ENCODE measurements around the gene ZBTB44. TPM values are rescaled to one million over a fixed set of nuclear protein-coding genes. Genes with fewer than 3 reads are reported as not detected.

The ZBTB44 gene
- total RNA-seq, 2 donors from 2014 or later = 66.1 to 69.2 TPM

DNA sequence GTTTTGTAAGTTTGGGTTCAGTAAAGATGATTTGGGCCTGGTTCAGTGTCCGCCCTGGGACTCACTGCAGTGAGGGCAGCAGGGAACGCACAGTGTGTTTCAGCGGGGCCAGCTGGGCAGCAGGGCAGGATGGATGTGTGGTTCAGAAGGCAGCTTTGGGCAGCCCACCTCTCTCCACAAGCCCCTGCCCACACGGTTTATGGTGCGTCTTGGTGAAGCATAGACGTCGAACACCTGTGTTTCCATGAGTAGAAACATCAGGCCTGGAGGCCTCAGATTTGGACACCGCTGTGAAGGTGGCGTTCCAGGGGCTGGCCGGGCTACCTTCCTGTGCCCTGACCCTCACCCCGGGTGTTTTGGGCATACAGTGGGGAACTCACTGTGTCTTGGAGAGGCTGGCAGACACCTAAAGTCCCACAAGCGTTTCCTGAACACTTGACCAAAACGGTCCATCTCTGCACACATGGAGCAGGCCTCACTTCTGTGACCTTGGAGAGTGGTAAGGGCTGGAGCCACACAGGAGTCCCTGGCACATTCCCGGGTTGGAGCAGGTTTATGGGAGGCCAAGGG is 96.1 kb downstream of the ZBTB44 start:
- H3K9ac ChIP-seq (ENCODE audit: extremely low read depth, low read length, poor library complexity, severe bottlenecking) = no peak overlapping the region
- no peaks in the 10 kb centered on the region for H3K36me3 ChIP-seq (ENCODE audit: control insufficient read depth, insufficient read depth, low read length)
- WGBS, 2 experiments (ENCODE audit: insufficient coverage in 1 of 2, insufficient read length in 1 of 2) = 93 to 99% methylated on average over 11 to 14 of the region's 14 CpGs
- Mint-ChIP-seq H3K36me3 (ENCODE audit: low read depth) (peaks cover 3% of the 10 kb centered on the region), H3K27ac (no peak overlapping the region), H3K9me3 (no peaks in the 10 kb centered on the region), H3K4me3 (no peak overlapping the region), H3K4me1 (no peaks in the 10 kb centered on the region), H3K27me3 (ENCODE audit: insufficient read depth) (peaks cover 3% of the 10 kb centered on the region)
- TF ChIP-seq, protein P1, sequence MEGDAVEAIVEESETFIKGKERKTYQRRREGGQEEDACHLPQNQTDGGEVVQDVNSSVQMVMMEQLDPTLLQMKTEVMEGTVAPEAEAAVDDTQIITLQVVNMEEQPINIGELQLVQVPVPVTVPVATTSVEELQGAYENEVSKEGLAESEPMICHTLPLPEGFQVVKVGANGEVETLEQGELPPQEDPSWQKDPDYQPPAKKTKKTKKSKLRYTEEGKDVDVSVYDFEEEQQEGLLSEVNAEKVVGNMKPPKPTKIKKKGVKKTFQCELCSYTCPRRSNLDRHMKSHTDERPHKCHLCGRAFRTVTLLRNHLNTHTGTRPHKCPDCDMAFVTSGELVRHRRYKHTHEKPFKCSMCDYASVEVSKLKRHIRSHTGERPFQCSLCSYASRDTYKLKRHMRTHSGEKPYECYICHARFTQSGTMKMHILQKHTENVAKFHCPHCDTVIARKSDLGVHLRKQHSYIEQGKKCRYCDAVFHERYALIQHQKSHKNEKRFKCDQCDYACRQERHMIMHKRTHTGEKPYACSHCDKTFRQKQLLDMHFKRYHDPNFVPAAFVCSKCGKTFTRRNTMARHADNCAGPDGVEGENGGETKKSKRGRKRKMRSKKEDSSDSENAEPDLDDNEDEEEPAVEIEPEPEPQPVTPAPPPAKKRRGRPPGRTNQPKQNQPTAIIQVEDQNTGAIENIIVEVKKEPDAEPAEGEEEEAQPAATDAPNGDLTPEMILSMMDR (conservative IDR thresholded peaks at IDR 0.05) = no peak
- H3K4me3 ChIP-seq (ENCODE audit: low read length) = no peak overlapping the region
- H3K27me3 ChIP-seq (ENCODE audit: control insufficient read depth, insufficient read depth, low read length, poor library complexity, severe bottlenecking) = no peaks in the 10 kb centered on the region
- H3K27ac ChIP-seq (ENCODE audit: low read depth, low read length) = no peak overlapping the region
- H3K4me1 ChIP-seq (ENCODE audit: control insufficient read depth, insufficient read depth, low read length) = no peaks in the 10 kb centered on the region
- peak; percentile 37 for DNase-seq
- H3K9me3 ChIP-seq (ENCODE audit: control insufficient read depth, low read length) = no peaks in the 10 kb centered on the region

- H3K9me3 ChIP-seq (ENCODE audit: control insufficient read depth, low read length) = no peaks in the 10 kb centered on the region
- no peak overlapping the region for H3K4me3 ChIP-seq (ENCODE audit: low read length)
- H3K9me3 Mint-ChIP-seq = no peaks in the 10 kb centered on the region
- DNase-seq = no peak
- H3K27ac ChIP-seq (ENCODE audit: low read depth, low read length) = no peak overlapping the region
- peaks cover 3% of the 10 kb centered on the region for H3K27me3 Mint-ChIP-seq (ENCODE audit: insufficient read depth)
- 86 to 88% methylated on average over 10 to 21 of the region's 21 CpGs for WGBS, 2 experiments (ENCODE audit: insufficient coverage in 1 of 2, insufficient read length in 1 of 2)
- TF ChIP-seq, protein P1 (conservative IDR thresholded peaks at IDR 0.05) = no peak
- no peak overlapping the region for H3K27ac Mint-ChIP-seq
- no peak overlapping the region for H3K9ac ChIP-seq (ENCODE audit: extremely low read depth, low read length, poor library complexity, severe bottlenecking)
- no peaks in the 10 kb centered on the region for H3K36me3 ChIP-seq (ENCODE audit: control insufficient read depth, insufficient read depth, low read length)
- H3K36me3 Mint-ChIP-seq (ENCODE audit: low read depth) = no peaks in the 10 kb centered on the region
- no peaks in the 10 kb centered on the region for H3K4me1 ChIP-seq (ENCODE audit: control insufficient read depth, insufficient read depth, low read length)
- H3K4me3 Mint-ChIP-seq = no peak overlapping the region
- H3K4me1 Mint-ChIP-seq = no peaks in the 10 kb centered on the region
- H3K27me3 ChIP-seq (ENCODE audit: control insufficient read depth, insufficient read depth, low read length, poor library complexity, severe bottlenecking) = no peaks in the 10 kb centered on the region
These were observed 97.3 kb downstream of the ZBTB44 start for GRCh38 chr11:130217133-130218031.

- Histone ChIP-seq H3K36me3 (ENCODE audit: control insufficient read depth, insufficient read depth, low read length) (no peaks in the 10 kb centered on the region), H3K4me3 (ENCODE audit: low read length) (no peak overlapping the region), H3K9ac (ENCODE audit: extremely low read depth, low read length, poor library complexity, severe bottlenecking) (no peak overlapping the region), H3K27me3 (ENCODE audit: control insufficient read depth, insufficient read depth, low read length, poor library complexity, severe bottlenecking) (no peaks in the 10 kb centered on the region), H3K27ac (ENCODE audit: low read depth, low read length) (no peak overlapping the region), H3K9me3 (ENCODE audit: control insufficient read depth, low read length) (no peaks in the 10 kb centered on the region), H3K4me1 (ENCODE audit: control insufficient read depth, insufficient read depth, low read length) (no peaks in the 10 kb centered on the region)
- TF ChIP-seq, protein P1 (conservative IDR thresholded peaks at IDR 0.05) = no peak
- Mint-ChIP-seq H3K4me1 (no peaks in the 10 kb centered on the region), H3K36me3 (ENCODE audit: low read depth) (no peaks in the 10 kb centered on the region), H3K27me3 (ENCODE audit: insufficient read depth) (peaks cover 3% of the 10 kb centered on the region), H3K4me3 (no peak overlapping the region), H3K9me3 (no peaks in the 10 kb centered on the region), H3K27ac (no peak overlapping the region)
- peak; percentile 42 for DNase-seq
- WGBS, 2 experiments (ENCODE audit: insufficient coverage in 1 of 2, insufficient read length in 1 of 2) = 85 to 91% methylated on average over 14 to 17 of the region's 17 CpGs
These were observed 98.1 kb downstream of the ZBTB44 start for GRCh38 chr11:130216591-130217132.
